ENCODE data around the gene ZNF668. TPM values are rescaled to one million over a fixed set of nuclear protein-coding genes. Genes with fewer than 3 reads are reported as not detected.

Gene ZNF668
- total and polyA plus RNA-seq, 2 donors (not counting 1 experiment from before 2014, with no cell fraction given), result 5.8 to 12.0 TPM

GRCh38 chr16:31077592-31078396, 3.8 kb upstream of the ZNF668 start:
- no peak overlapping the region for H3K27ac ChIP-seq (ENCODE audit: low read length in 2 of 2)
- peaks cover 0 to 52% of the 10 kb centered on the region in 2 experiments for H3K36me3 ChIP-seq (replicated peaks in 1 of 2; ENCODE audit: control extremely low read depth in 1 of 2, control insufficient read depth in 1 of 2, extremely low read depth in 1 of 2, insufficient read depth in 2 of 2, low read length in 1 of 2)
- H3K27me3 ChIP-seq (replicated peaks in 1 of 4; ENCODE audit: control extremely low read depth in 1 of 4, control insufficient read depth in 3 of 4, insufficient read depth in 4 of 4, low read length in 3 of 4), result no peaks in the 10 kb centered on the region
- H3K4me2 ChIP-seq (replicated peaks; ENCODE audit: low read depth, low read length, poor library complexity, severe bottlenecking), result no peak overlapping the region
- no peaks in the 10 kb centered on the region for H3K27me3 Mint-ChIP-seq
- no peak for DNase-seq
- no peak for ATAC-seq (ENCODE audit: low read depth)
- H3K4me3 Mint-ChIP-seq, result no peak overlapping the region
- no peak overlapping the region for H3K27ac Mint-ChIP-seq
- H3K9me3 Mint-ChIP-seq (ENCODE audit: insufficient read depth), result no peaks in the 10 kb centered on the region
- peaks cover 80% of the 10 kb centered on the region for H3K79me2 ChIP-seq (ENCODE audit: control insufficient read depth, insufficient read depth, low read length)
- H3K4me1 ChIP-seq (ENCODE audit: control insufficient read depth in 2 of 2, insufficient read depth in 2 of 2, low read length in 2 of 2), result peaks cover 11 to 20% of the 10 kb centered on the region in 2 donors
- POLR2A ChIA-PET, result no interaction called here
- intact Hi-C loops (cut with micrococcal nuclease), result no loop called here
- H2AFZ ChIP-seq (ENCODE audit: insufficient read depth, low read depth, low read length, poor library complexity, severe bottlenecking), result no peak overlapping the region
- peaks cover 32% of the 10 kb centered on the region for H3K4me1 Mint-ChIP-seq
- no peak overlapping the region for H3K4me3 ChIP-seq (ENCODE audit: control extremely low read depth in 1 of 5, extremely low read depth in 1 of 5, insufficient read depth in 1 of 5, low read depth in 2 of 5, low read length in 4 of 5)
- 97% methylated on average over 30 of the region's 30 CpGs for WGBS (ENCODE audit: insufficient coverage)
- no peak overlapping the region for H3K9ac ChIP-seq (ENCODE audit: low read length)
- peaks cover 0 to 3% (median 0%) of the 10 kb centered on the region in 3 donors for H3K9me3 ChIP-seq (ENCODE audit: control extremely low read depth in 1 of 3, control insufficient read depth in 2 of 3, insufficient read depth in 1 of 3, low read length in 2 of 3)
- CTCF ChIA-PET, result interaction anchor here (0.6 kb wide), 1 partner anchor 79 kb away, joined by 5 read pairs; no protein-coding TSS in a partner anchor
- TF ChIP-seq EZH2 (IDR thresholded peaks at IDR 0.05; ENCODE audit: borderline replicate concordance, insufficient read depth, low read depth, low read length, poor library complexity, severe bottlenecking) (no peak), CTCF (IDR thresholded peaks at IDR 0.05) (no peak)
- peaks cover 62% of the 10 kb centered on the region for H4K20me1 ChIP-seq (ENCODE audit: control insufficient read depth, insufficient read depth, low read length, poor library complexity, severe bottlenecking)

GRCh38 chr16:31077024-31077423, 3.0 kb upstream of the ZNF668 start:
- H3K79me2 ChIP-seq (ENCODE audit: control insufficient read depth, insufficient read depth, low read length), result peaks cover 80% of the 10 kb centered on the region
- H3K27me3 ChIP-seq (replicated peaks in 1 of 4; ENCODE audit: control extremely low read depth in 1 of 4, control insufficient read depth in 3 of 4, insufficient read depth in 4 of 4, low read length in 3 of 4), result no peaks in the 10 kb centered on the region
- H3K36me3 ChIP-seq (replicated peaks in 1 of 2; ENCODE audit: control extremely low read depth in 1 of 2, control insufficient read depth in 1 of 2, extremely low read depth in 1 of 2, insufficient read depth in 2 of 2, low read length in 1 of 2), result peaks cover 0 to 52% of the 10 kb centered on the region in 2 experiments
- no peak overlapping the region for H2AFZ ChIP-seq (ENCODE audit: insufficient read depth, low read depth, low read length, poor library complexity, severe bottlenecking)
- no peak overlapping the region for H3K4me3 ChIP-seq (ENCODE audit: control extremely low read depth in 1 of 5, extremely low read depth in 1 of 5, insufficient read depth in 1 of 5, low read depth in 2 of 5, low read length in 4 of 5)
- H3K27ac ChIP-seq (ENCODE audit: low read length in 2 of 2), result no peak overlapping the region
- H3K27ac Mint-ChIP-seq, result no peak overlapping the region
- WGBS (ENCODE audit: insufficient coverage), result 98% methylated on average over 11 of the region's 13 CpGs
- no peak overlapping the region for H3K9ac ChIP-seq (ENCODE audit: low read length)
- H3K9me3 Mint-ChIP-seq (ENCODE audit: insufficient read depth), result no peaks in the 10 kb centered on the region
- no peak overlapping the region for H3K4me2 ChIP-seq (replicated peaks; ENCODE audit: low read depth, low read length, poor library complexity, severe bottlenecking)
- H4K20me1 ChIP-seq (ENCODE audit: control insufficient read depth, insufficient read depth, low read length, poor library complexity, severe bottlenecking), result peaks cover 55% of the 10 kb centered on the region
- ChIA-PET CTCF (no interaction called here), POLR2A (no interaction called here)
- no peaks in the 10 kb centered on the region for H3K27me3 Mint-ChIP-seq
- TF ChIP-seq EZH2 (IDR thresholded peaks at IDR 0.05; ENCODE audit: borderline replicate concordance, insufficient read depth, low read depth, low read length, poor library complexity, severe bottlenecking), result no peak
- no peak for TF ChIP-seq CTCF (IDR thresholded peaks at IDR 0.05)
- no peak overlapping the region for H3K4me3 Mint-ChIP-seq
- ATAC-seq (ENCODE audit: low read depth) (no peak), DNase-seq (no peak)
- H3K9me3 ChIP-seq (ENCODE audit: control extremely low read depth in 1 of 3, control insufficient read depth in 2 of 3, insufficient read depth in 1 of 3, low read length in 2 of 3), result peaks cover 0 to 3% (median 0%) of the 10 kb centered on the region in 3 donors
- H3K4me1 ChIP-seq (ENCODE audit: control insufficient read depth in 2 of 2, insufficient read depth in 2 of 2, low read length in 2 of 2), result peaks cover 19 to 25% of the 10 kb centered on the region in 2 donors
- H3K4me1 Mint-ChIP-seq, result peaks cover 37% of the 10 kb centered on the region
- intact Hi-C loops (cut with micrococcal nuclease), result no loop called here
